Body of pancreas (tissue), 4 donors: Measurements from ENCODE around the gene EXOC3L2.

Experiments used
- POLR2A ChIP-seq, 3 donors: fragments of 450-650 bp; IDR thresholded peaks; one replicate each; pipeline ENCODE4 v1.6.1; 2016; ENCODE audit warnings: antibody characterized with exemption in 3 of 3, mild to moderate bottlenecking in 2 of 3
- TF ChIP-seq, protein P1 (sequence below), 7 experiments: fragments of 450-650 bp in 4 of 7; fragments of 200-600 bp in 3 of 7; sonication (generic) in 3 of 7; IDR thresholded peaks; one replicate each; pipeline ENCODE4 v1.5.1; 2016 to 2019; ENCODE audit warnings: antibody characterized with exemption in 7 of 7

DNA sequence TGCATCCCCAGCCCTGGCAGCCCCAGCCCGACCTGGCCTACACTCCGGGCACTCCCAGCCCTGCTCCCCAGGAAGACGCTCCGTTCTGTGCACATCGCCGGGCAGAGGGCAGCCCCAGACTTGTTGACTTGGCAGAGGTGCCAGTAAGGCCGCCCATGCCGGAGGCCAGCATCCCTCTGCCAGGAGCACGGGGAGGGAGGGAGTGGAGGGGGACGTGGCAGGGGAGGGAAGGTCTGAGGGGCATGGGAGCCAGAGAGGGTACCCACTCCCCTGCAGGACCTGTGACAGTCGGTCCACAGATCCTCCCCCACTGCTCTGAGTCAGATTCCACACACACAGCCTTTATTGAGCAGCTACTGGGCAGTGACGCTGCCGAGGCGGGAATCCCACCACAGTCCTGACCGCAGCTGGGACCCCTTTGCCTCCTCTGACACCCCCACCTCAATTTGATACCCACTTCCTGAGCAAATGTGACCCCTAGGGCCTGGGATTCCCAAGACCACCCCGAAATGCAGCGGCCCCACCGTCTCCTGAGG lies 82.5 kb downstream of the EXOC3L2 start:
- TF ChIP-seq POLR2A (IDR thresholded peaks at IDR 0.05), result no peak
- TF ChIP-seq, protein P1, sequence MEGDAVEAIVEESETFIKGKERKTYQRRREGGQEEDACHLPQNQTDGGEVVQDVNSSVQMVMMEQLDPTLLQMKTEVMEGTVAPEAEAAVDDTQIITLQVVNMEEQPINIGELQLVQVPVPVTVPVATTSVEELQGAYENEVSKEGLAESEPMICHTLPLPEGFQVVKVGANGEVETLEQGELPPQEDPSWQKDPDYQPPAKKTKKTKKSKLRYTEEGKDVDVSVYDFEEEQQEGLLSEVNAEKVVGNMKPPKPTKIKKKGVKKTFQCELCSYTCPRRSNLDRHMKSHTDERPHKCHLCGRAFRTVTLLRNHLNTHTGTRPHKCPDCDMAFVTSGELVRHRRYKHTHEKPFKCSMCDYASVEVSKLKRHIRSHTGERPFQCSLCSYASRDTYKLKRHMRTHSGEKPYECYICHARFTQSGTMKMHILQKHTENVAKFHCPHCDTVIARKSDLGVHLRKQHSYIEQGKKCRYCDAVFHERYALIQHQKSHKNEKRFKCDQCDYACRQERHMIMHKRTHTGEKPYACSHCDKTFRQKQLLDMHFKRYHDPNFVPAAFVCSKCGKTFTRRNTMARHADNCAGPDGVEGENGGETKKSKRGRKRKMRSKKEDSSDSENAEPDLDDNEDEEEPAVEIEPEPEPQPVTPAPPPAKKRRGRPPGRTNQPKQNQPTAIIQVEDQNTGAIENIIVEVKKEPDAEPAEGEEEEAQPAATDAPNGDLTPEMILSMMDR (IDR thresholded peaks at IDR 0.05), result no peak
